Measurements from ENCODE around the gene ATP13A1.

The ATP13A1 gene

DNA sequence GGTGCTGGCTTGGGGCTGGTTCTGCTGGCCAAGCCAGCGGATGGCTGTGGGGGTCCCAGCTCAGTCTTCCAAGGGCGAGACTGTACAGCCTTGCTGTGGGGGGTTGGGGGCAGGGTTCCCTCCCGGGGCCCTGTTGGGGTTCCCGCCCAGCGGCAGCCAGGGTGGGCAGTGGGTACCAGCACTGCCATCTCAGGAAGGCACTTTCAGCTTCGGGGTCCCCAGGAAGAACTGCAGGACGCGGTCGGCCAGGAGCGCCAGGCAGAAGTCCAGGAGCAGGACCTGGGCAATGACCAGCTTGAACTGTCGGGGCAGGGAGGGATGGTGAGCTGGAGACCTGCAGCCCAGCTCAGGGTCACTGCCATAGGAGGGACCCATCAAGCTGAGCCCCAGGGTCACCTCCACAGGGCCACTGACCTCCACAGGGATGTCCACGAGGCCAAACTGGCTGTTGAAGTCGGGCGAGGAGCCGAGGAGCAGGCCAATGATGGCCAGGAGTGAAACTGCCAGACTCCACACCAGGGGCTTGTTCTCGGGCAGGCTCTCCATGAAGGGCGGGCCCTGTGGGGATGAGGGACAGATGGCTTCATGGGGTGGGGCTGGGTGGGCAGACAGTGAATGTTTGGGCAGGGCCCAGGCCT, 18.1 kb downstream of the ATP13A1 start:
- TF ChIP-seq, protein P1, sequence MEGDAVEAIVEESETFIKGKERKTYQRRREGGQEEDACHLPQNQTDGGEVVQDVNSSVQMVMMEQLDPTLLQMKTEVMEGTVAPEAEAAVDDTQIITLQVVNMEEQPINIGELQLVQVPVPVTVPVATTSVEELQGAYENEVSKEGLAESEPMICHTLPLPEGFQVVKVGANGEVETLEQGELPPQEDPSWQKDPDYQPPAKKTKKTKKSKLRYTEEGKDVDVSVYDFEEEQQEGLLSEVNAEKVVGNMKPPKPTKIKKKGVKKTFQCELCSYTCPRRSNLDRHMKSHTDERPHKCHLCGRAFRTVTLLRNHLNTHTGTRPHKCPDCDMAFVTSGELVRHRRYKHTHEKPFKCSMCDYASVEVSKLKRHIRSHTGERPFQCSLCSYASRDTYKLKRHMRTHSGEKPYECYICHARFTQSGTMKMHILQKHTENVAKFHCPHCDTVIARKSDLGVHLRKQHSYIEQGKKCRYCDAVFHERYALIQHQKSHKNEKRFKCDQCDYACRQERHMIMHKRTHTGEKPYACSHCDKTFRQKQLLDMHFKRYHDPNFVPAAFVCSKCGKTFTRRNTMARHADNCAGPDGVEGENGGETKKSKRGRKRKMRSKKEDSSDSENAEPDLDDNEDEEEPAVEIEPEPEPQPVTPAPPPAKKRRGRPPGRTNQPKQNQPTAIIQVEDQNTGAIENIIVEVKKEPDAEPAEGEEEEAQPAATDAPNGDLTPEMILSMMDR (IDR thresholded peaks at IDR 0.05; ENCODE audit: borderline replicate concordance, control extremely low read depth, extremely low read depth, insufficient read depth, missing control alignments): no peak
- in situ Hi-C loops (cut with MboI; ENCODE audit: low sequenced_read_pairs, unreplicated experiment): loop anchor here (25.0 kb wide), 1 partner anchor 283 kb away; no protein-coding TSS in a partner anchor
- DNase-seq (ENCODE audit: low spot score): no peak

DNA sequence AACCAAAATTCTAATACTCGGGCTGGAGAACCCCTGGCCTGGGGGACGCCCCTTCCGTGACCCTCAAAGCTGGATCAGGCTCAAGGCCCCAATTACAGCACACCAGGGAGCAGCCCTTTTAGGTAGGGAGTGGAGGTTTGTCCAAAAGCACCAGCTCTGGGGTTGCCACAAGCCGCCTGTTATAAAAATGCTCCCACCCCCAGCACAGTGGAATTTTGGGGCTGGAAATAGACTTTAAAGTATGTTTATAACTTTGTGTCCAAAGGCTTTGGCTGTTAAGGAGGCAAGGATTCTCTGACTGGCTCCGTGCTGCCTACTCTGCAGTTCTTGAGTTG, 19.5 kb downstream of the ATP13A1 start:
- no peak for DNase-seq (ENCODE audit: low spot score)
- TF ChIP-seq, protein P1 (IDR thresholded peaks at IDR 0.05; ENCODE audit: borderline replicate concordance, control extremely low read depth, extremely low read depth, insufficient read depth, missing control alignments): no peak
- in situ Hi-C loops (cut with MboI; ENCODE audit: low sequenced_read_pairs, unreplicated experiment): loop anchor here (5.0 to 25.0 kb wide), 2 partner anchors 107 to 282 kb away; partner anchors contain the start of gene CILP2

- in situ Hi-C loops (cut with MboI; ENCODE audit: low sequenced_read_pairs, unreplicated experiment): loop anchor here (5.0 to 25.0 kb wide), 2 partner anchors 106 to 281 kb away; partner anchors contain the start of gene CILP2
- TF ChIP-seq, protein P1 (IDR thresholded peaks at IDR 0.05; ENCODE audit: borderline replicate concordance, control extremely low read depth, extremely low read depth, insufficient read depth, missing control alignments): peak; percentile 88
- peak; percentile 97 for DNase-seq (ENCODE audit: low spot score)
Observed at GRCh38 chr19:19643158-19644053, 20.1 kb downstream of the ATP13A1 start, which contains the start of gene GMIP. TSS of gene GMIP (minus strand) at chr19:19643657. CDS start at chr19:19643529, 128 bp downstream.

- in situ Hi-C loops (cut with MboI; ENCODE audit: low sequenced_read_pairs, unreplicated experiment): loop anchor here (5.0 to 25.0 kb wide), 2 partner anchors 105 to 280 kb away; partner anchors contain the start of gene CILP2
- DNase-seq (ENCODE audit: low spot score): peak; percentile 77
- TF ChIP-seq, protein P1 (IDR thresholded peaks at IDR 0.05; ENCODE audit: borderline replicate concordance, control extremely low read depth, extremely low read depth, insufficient read depth, missing control alignments): no peak
Observed at GRCh38 chr19:19642506-19643157, 20.8 kb downstream of the ATP13A1 start.

DNA sequence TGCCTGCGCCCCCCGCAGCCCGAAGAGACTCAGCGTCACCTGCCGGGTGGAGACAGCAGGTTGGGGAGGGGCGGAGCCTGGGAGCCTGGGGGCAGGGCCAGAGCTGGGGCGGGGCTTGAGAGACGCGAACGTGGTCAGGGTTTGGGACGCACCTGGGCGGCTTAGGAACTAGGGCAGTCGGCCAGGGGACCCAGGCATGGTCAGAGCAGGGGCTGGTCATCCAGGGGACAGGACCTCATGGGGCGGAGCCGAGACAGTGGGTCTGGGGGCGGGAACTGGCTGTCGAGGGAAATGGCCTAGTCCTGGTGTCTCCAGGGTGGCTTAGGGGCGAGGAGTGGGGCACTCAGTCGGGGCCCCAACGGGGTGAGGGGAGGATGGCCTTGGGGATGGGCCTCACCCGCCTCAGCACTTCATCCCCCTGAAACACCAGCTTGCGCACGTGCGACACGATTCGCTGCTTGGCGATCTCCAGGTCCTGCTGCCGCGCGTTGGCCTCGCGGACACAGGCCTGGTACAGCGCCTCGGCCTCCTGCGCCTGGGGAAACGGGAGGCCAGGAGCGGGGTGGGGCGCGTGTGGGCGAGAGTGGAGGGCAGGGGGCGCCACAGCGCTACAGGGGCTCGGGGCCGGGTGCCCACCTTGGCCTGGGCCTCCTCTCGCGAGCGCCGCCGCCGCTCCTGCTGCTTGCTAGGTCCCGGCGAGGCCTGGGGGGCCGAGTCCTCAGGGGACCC, 25.8 kb downstream of the ATP13A1 start:
- in situ Hi-C loops (cut with MboI; ENCODE audit: low sequenced_read_pairs, unreplicated experiment): loop anchor here (25.0 kb wide), 1 partner anchor 275 kb away; no protein-coding TSS in a partner anchor
- DNase-seq (ENCODE audit: low spot score): no peak
- TF ChIP-seq, protein P1 (IDR thresholded peaks at IDR 0.05; ENCODE audit: borderline replicate concordance, control extremely low read depth, extremely low read depth, insufficient read depth, missing control alignments): no peak

Measured in GM13976 (cell line).